WTC11 (cell line): ENCODE results near the gene MAPK12. TPM values are rescaled to one million over a fixed set of nuclear protein-coding genes. Genes with fewer than 3 reads are reported as not detected.

Source experiments
- CREM ChIP-seq: sonication (generic); formaldehyde crosslinking; IDR thresholded peaks from 2 replicates; pipeline ENCODE4 v1.8.1; 2022; ENCODE audit warnings: mild to moderate bottlenecking, missing genetic modification reagents, moderate library complexity
- FOXP4 ChIP-seq: sonication (generic); formaldehyde crosslinking; IDR thresholded peaks from 2 replicates; pipeline ENCODE4 v1.8.0; 2022; ENCODE audit warnings: mild to moderate bottlenecking, missing genetic modification reagents
- GABPB1 ChIP-seq: sonication (generic); formaldehyde crosslinking; IDR thresholded peaks from 2 replicates; pipeline ENCODE4 v1.8.1; 2023; ENCODE audit warnings: mild to moderate bottlenecking, missing genetic modification reagents
- HMGXB4 ChIP-seq: sonication (generic); formaldehyde crosslinking; IDR thresholded peaks from 2 replicates; pipeline ENCODE4 v1.8.1; 2023; ENCODE audit warnings: mild to moderate bottlenecking, moderate library complexity, missing genetic modification reagents
- JUN ChIP-seq: sonication (generic); formaldehyde crosslinking; IDR thresholded peaks from 2 replicates; pipeline ENCODE4 v1.8.0; 2023; ENCODE audit warnings: mild to moderate bottlenecking, missing genetic modification reagents
- MYBL2 ChIP-seq: sonication (generic); formaldehyde crosslinking; IDR thresholded peaks from 2 replicates; pipeline ENCODE4 v1.8.1; 2023; ENCODE audit warnings: mild to moderate bottlenecking, moderate library complexity, missing genetic modification reagents
- RELA ChIP-seq: sonication (generic); formaldehyde crosslinking; IDR thresholded peaks from 2 replicates; pipeline ENCODE4 v1.8.1; 2022; ENCODE audit warnings: missing genetic modification reagents, mild to moderate bottlenecking, borderline replicate concordance
- SMAD3 ChIP-seq: sonication (generic); formaldehyde crosslinking; IDR thresholded peaks from 2 replicates; pipeline ENCODE4 v1.8.0; 2022; ENCODE audit warnings: missing genetic modification reagents, mild to moderate bottlenecking, borderline replicate concordance
- SMAD4 ChIP-seq: sonication (generic); formaldehyde crosslinking; IDR thresholded peaks from 2 replicates; pipeline ENCODE4 v1.8.0; 2022; ENCODE audit warnings: mild to moderate bottlenecking, missing genetic modification reagents
- TCF7 ChIP-seq: sonication (generic); formaldehyde crosslinking; IDR thresholded peaks from 2 replicates; pipeline ENCODE4 v1.8.0; 2022; ENCODE audit warnings: mild to moderate bottlenecking, low read depth, missing genetic modification reagents, moderate library complexity
- TEAD4 ChIP-seq: sonication (generic); formaldehyde crosslinking; IDR thresholded peaks from 2 replicates; pipeline ENCODE4 v1.8.0; 2022; ENCODE audit warnings: mild to moderate bottlenecking, missing genetic modification reagents
- TP53 ChIP-seq: sonication (generic); formaldehyde crosslinking; IDR thresholded peaks from 2 replicates; pipeline ENCODE4 v1.8.1; 2023; ENCODE audit warnings: mild to moderate bottlenecking, missing genetic modification reagents
- ZBTB21 ChIP-seq: sonication (generic); formaldehyde crosslinking; IDR thresholded peaks from 2 replicates; pipeline ENCODE4 v1.8.1; 2023; ENCODE audit warnings: mild to moderate bottlenecking, missing genetic modification reagents, borderline replicate concordance
- ZNF138 ChIP-seq: sonication (generic); formaldehyde crosslinking; conservative IDR thresholded peaks from 2 replicates; pipeline ENCODE4 v1.8.1; 2022; ENCODE audit warnings: mild to moderate bottlenecking, moderate library complexity, missing genetic modification reagents
- ZNF219 ChIP-seq: sonication (generic); formaldehyde crosslinking; IDR thresholded peaks from 2 replicates; pipeline ENCODE4 v1.8.0; 2023; ENCODE audit warnings: missing genetic modification reagents, mild to moderate bottlenecking, borderline replicate concordance
- total RNA-seq: library from RNA; stranded (reverse); gene quantifications from 3 replicates; pipeline ENCODE4 v1.2.3, GENCODE V29; 2021
- TF ChIP-seq, protein P1 (sequence below): fragments of 200-600 bp; IDR thresholded peaks from 2 replicates; pipeline ENCODE4 v1.8.0; 2022; ENCODE audit warnings: antibody characterized with exemption
- TF ChIP-seq, protein P2 (sequence below): sonication (generic); formaldehyde crosslinking; IDR thresholded peaks from 2 replicates; pipeline ENCODE4 v1.8.1; 2023; ENCODE audit warnings: mild to moderate bottlenecking, missing genetic modification reagents
- TF ChIP-seq, protein P3 (sequence below): sonication (generic); formaldehyde crosslinking; IDR thresholded peaks from 2 replicates; pipeline ENCODE4 v1.8.1; 2022; ENCODE audit warnings: mild to moderate bottlenecking, moderate library complexity, missing genetic modification reagents

Gene MAPK12
- total RNA-seq, 1 experiment from 2014 or later = 31.0 TPM

DNA sequence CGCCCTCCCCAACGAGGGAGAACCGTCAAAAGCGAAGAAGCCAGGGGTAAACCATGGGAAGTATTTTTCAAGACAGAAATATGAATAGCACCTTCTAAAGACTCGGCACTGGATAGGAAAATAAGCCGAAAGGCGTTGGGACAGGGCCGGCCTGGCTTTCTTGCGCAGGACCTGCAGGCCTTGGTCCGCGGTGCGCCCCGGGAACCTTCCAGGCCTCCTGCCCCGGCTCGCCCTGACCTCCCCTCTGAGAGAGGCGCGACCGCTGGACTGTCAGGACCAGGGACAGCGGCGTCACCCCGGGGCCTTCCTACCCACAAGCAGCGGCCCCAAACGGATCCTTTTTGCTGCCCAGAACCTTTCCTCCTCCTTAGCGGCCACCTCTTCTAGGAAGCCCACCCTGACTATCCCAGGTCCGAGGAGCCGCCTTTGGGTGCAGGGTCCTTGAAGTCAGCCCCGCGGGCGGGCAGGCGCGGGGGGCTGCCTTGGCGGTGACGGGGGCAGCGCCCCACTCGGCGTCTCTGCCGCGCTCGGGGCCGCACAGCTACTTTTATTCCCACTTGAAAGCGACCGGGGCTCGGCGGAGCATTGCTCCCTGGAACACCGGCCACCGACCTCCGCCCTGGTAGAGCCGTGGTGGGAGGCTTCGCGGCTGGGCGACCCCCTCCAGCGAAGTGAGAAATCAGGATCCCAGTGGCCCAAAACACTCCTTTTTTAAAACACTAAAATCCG is 9.3 kb upstream of the MAPK12 start (continued):
- TF ChIP-seq, protein P1, sequence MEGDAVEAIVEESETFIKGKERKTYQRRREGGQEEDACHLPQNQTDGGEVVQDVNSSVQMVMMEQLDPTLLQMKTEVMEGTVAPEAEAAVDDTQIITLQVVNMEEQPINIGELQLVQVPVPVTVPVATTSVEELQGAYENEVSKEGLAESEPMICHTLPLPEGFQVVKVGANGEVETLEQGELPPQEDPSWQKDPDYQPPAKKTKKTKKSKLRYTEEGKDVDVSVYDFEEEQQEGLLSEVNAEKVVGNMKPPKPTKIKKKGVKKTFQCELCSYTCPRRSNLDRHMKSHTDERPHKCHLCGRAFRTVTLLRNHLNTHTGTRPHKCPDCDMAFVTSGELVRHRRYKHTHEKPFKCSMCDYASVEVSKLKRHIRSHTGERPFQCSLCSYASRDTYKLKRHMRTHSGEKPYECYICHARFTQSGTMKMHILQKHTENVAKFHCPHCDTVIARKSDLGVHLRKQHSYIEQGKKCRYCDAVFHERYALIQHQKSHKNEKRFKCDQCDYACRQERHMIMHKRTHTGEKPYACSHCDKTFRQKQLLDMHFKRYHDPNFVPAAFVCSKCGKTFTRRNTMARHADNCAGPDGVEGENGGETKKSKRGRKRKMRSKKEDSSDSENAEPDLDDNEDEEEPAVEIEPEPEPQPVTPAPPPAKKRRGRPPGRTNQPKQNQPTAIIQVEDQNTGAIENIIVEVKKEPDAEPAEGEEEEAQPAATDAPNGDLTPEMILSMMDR = no peak
- TF ChIP-seq TEAD4 (peak; percentile 92), RELA (peak; percentile 86; the same call in 1 of the 2 replicates), MYBL2 (CRISPR knock-in tag) (no peak), ZNF219 (CRISPR knock-in tag) (peak; percentile 77; the same call in 1 of the 2 replicates), ZBTB21 (0 out of 2 replicates have a peak, but pooled peaks have one; percentile 40), GABPB1 (CRISPR knock-in tag) (peak; percentile 39; the same call in 1 of the 2 replicates), TP53 (CRISPR knock-in tag) (peak; percentile 92), FOXP4 (peak; percentile 93), JUN (peak; percentile 92), HMGXB4 (CRISPR knock-in tag) (0 out of 2 replicates have a peak, but pooled peaks have one; percentile 27), SMAD3 (CRISPR knock-in tag) (0 out of 2 replicates have a peak, but pooled peaks have one; percentile 61), ZNF138 (CRISPR knock-in tag) (0 out of 2 replicates have a peak, but pooled peaks have one; percentile 32), CREM (CRISPR knock-in tag) (0 out of 2 replicates have a peak, but pooled peaks have one; percentile 55), TCF7 (CRISPR knock-in tag) (peak; percentile 62; the same call in 1 of the 2 replicates), SMAD4 (peak; percentile 86)
- TF ChIP-seq, protein P2, sequence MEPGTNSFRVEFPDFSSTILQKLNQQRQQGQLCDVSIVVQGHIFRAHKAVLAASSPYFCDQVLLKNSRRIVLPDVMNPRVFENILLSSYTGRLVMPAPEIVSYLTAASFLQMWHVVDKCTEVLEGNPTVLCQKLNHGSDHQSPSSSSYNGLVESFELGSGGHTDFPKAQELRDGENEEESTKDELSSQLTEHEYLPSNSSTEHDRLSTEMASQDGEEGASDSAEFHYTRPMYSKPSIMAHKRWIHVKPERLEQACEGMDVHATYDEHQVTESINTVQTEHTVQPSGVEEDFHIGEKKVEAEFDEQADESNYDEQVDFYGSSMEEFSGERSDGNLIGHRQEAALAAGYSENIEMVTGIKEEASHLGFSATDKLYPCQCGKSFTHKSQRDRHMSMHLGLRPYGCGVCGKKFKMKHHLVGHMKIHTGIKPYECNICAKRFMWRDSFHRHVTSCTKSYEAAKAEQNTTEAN (CRISPR knock-in tag) = peak; percentile 54; the same call in 1 of the 2 replicates
- TF ChIP-seq, protein P3, sequence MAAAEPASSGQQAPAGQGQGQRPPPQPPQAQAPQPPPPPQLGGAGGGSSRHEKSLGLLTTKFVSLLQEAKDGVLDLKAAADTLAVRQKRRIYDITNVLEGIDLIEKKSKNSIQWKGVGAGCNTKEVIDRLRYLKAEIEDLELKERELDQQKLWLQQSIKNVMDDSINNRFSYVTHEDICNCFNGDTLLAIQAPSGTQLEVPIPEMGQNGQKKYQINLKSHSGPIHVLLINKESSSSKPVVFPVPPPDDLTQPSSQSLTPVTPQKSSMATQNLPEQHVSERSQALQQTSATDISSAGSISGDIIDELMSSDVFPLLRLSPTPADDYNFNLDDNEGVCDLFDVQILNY (CRISPR knock-in tag) = peak; percentile 53; the same call in 1 of the 2 replicates
